Stomach (tissue), 4 donors: ENCODE measurements around the gene CD96.

Experiments used
- EP300 ChIP-seq: sonication (generic); formaldehyde crosslinking; IDR thresholded peaks from one replicate; pipeline ENCODE4 v1.6.1; 2017; ENCODE audit warnings: antibody characterized with exemption
- POLR2A ChIP-seq, 4 donors: fragments of 450-650 bp; IDR thresholded peaks; one replicate each; pipeline ENCODE4 v1.6.1; 2016; ENCODE audit warnings: antibody characterized with exemption in 4 of 4, control low read depth in 2 of 4, mild to moderate bottlenecking in 1 of 4, moderate library complexity in 1 of 4
- POLR2AphosphoS5 ChIP-seq, 3 donors: sonication (generic); formaldehyde crosslinking; IDR thresholded peaks; one replicate each; pipeline ENCODE4 v1.6.1; 2016; ENCODE audit warnings: antibody characterized with exemption in 3 of 3
- TF ChIP-seq, protein P1 (sequence below), 7 experiments: fragments of 450-650 bp in 4 of 7; fragments of 200-600 bp in 3 of 7; sonication (generic) in 3 of 7; IDR thresholded peaks; one replicate each; pipeline ENCODE4 v1.5.1; 2016 to 2019; ENCODE audit warnings: antibody characterized with exemption in 7 of 7, control low read depth in 2 of 7, mild to moderate bottlenecking in 1 of 7

DNA sequence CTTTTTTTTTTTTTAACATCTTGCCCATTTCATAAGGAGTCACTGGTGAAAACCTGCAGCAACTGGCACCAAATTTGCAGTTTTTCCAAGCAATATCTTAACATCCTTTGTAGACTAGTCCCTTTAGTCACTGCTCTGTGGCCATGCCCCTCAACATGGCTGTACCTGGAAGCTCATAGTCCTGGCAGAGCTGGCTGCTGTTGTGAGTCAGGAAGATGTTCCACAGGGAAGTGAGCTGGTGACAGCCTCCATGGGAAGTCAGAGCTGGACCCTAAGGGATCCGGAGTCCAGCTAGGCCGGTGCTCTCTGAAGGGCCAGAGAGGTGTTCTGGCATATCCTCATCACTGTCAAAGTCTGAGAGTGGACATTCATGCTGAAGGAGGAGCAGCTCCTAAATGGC, 152.5 kb downstream of the CD96 start:
- TF ChIP-seq, protein P1, sequence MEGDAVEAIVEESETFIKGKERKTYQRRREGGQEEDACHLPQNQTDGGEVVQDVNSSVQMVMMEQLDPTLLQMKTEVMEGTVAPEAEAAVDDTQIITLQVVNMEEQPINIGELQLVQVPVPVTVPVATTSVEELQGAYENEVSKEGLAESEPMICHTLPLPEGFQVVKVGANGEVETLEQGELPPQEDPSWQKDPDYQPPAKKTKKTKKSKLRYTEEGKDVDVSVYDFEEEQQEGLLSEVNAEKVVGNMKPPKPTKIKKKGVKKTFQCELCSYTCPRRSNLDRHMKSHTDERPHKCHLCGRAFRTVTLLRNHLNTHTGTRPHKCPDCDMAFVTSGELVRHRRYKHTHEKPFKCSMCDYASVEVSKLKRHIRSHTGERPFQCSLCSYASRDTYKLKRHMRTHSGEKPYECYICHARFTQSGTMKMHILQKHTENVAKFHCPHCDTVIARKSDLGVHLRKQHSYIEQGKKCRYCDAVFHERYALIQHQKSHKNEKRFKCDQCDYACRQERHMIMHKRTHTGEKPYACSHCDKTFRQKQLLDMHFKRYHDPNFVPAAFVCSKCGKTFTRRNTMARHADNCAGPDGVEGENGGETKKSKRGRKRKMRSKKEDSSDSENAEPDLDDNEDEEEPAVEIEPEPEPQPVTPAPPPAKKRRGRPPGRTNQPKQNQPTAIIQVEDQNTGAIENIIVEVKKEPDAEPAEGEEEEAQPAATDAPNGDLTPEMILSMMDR (IDR thresholded peaks at IDR 0.05) = no peak
- no peak for TF ChIP-seq POLR2A (IDR thresholded peaks at IDR 0.05)
- no peak for TF ChIP-seq POLR2AphosphoS5 (IDR thresholded peaks at IDR 0.05)
- no peak for TF ChIP-seq EP300
